GM21576 (cell line): Measurements from ENCODE around the gene DTX2.
"Not testable (repeated sequence)": the region's sequence is repeated elsewhere in the genome, so short reads cannot be mapped to it uniquely, and the experiment has no call there.

Experiments
- ATAC-seq: cut with Tn5 transposase; IDR thresholded peaks from one replicate; pipeline ENCODE4 v1.9.1; 2021; ENCODE audit warnings: mild to moderate bottlenecking, moderate library complexity; ENCODE audit not compliant: unreplicated experiment

Gene DTX2

DNA sequence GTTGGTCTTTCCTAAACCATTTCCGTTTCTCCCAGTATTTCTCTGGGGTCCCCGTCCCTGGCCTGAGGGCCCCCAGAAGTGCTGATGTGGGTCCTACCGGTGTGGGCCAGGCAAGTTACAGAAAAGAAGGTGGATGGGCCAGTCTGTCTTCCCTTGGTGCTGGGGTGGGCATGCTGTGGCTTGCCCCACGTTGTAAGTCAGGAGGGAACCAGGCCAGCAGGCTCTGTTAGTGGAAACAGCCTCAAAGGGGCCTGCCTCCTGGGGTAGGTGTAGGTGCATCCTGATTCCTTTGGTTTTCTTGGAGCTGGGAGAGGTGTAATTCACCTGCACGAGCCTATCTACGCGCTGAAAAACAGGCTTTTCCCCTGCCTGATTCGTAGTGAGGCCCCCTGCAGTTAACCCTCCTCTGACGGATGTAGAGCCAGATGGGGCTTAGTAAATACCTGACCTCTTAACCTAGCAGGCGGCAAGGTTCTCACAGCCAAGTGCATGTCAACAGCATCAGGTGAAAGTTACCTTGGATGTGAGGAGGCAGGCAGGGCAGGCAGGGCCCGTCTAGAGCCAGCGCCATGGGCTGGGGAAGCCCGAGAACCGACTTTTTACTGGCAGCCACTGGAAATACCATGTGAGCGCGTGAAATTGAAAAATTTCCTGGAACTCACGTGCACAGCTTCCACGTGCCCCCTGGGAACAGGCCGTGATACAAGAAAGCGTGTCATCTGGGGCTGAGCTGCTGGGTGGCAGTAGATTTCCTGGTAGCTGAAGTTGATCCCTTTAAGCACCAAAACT is 24.5 kb downstream of the DTX2 start:
- peak; percentile 8 for ATAC-seq

- ATAC-seq: peak; percentile 98
These were observed 25.1 kb downstream of the DTX2 start for GRCh38 chr7:76486618-76487017.

- ATAC-seq: not testable (repeated sequence)
These were observed 26.5 kb downstream of the DTX2 start for GRCh38 chr7:76487969-76488368.

GRCh38 chr7:76492139-76492538 is 30.6 kb downstream of the DTX2 start:
- ATAC-seq: not testable (repeated sequence)

DNA sequence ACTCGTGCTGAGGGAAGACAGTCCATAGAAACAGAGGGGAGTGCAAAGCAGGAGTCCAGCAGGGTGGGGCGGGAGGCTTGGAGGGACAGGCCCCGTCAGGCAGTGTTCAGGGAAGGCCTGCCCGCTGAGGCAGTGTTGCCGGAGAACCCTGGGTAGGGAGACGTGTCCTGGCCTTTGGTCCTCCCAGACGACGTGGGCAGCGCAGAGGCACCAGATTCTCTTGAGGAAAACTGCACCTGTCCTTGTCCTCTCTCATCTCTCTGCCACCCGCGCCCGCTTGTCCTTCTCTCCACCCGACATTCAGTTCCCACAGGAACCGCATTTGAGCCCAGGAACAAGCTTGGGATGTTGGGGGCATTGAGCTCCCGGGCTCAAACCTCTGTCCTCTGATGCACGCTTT is 34.2 kb downstream of the DTX2 start:
- not testable (repeated sequence) for ATAC-seq

DNA sequence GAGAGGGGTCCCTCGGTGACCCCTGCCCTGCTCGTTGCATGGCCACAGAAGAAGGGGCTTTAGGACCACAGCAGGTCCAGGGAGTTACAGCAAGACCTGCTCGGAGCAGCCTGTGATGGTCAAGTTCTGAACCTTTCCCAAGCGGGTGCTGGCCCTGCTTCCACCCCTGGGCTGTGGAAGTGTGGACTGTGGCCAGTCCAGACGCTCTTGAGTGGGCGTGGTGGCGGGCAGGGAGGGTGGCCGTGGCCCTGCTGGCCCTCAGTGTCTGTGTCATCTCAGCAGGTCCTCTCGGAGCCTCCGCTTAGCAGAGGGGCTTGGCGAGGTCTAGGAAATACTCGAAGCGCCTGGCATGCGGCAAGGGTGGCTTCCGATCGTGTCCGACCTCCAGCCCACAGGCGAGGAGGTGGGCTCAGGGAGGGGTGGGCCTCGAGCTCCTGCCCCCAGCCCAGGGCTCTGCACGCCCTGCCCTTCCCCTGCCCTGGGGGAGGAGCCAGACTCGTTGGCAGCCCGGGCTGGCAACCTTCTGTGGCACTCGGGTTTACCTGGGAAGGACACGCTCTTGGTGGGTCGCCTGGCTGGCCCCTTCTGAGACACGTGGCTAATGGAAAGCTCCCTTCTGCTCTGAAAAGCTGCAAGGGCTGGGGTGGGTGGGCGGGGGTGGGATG is 36.5 kb downstream of the DTX2 start:
- not testable (repeated sequence) for ATAC-seq

- ATAC-seq: not testable (repeated sequence)
These were observed 37.2 kb downstream of the DTX2 start for GRCh38 chr7:76498583-76499200.

DNA sequence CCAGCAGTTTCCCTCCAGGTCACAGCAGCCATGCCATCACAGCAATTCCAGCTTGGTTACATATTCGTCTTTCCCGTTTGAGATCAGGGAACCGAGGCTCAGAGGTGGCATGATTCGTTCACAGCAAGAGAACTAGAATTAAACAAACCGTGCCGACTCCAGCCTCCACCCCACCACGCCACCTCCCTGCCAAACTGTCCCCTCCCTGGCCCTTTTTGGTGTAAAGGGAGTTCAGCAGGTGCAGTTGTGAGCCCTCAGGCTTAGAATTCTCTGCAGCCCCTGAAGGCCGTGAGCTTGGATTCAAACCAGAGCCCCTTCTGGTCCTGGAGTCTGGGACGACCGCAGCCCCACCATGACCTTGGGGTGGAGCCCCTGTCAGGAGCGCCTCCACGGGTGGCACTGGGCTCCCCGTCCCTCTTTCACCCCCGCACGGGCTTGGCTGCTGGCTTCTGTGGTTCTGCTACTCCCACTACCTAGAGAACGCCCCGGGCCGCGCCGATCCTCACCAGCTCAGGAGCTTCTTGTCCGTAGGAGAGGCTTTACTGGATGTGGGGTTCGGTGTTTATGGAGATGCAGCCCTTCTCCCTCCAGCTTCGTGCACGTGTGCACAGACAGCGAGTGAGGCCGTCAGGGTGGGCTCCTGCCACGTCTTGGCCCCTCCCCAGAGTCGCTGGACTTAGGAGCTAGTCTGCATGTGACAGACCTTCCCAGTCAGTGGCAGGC is 37.9 kb downstream of the DTX2 start:
- ATAC-seq: not testable (repeated sequence)

DNA sequence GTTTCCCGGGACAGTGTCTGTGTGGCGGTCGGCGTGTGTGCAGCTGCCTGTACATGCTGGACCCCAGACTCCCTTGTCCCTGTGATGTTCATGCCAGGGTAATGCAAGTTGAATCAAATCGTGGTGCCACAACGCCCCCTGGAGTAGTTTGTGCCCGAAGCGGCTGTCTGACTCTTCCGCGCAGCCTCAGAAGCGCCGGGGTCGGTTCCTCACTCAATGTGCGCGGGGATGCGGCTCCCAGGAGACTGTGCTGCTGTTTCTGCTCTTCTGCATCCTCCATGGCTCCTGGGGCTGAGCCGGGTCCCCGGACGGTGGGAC is 38.4 kb downstream of the DTX2 start:
- ATAC-seq: not testable (repeated sequence)

DNA sequence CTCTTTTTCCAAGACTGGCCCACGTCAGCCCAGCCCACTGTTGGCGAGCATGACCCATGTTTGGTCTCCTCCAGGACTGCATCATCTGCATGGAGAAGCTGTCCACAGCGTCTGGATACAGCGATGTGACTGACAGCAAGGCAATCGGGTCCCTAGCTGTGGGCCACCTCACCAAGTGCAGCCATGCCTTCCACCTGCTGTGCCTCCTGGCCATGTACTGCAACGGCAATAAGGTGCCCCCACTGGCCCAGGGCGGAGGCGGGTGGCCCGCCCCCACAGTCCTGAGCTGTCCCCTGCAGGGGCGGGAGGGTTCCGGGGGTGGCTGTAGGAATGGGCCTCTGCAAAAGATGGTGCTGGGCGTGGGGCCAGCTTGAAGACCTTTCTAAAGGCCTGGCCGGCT is 40.7 kb downstream of the DTX2 start:
- ATAC-seq: not testable (repeated sequence)

- ATAC-seq: not testable (repeated sequence)
These were observed 41.3 kb downstream of the DTX2 start for GRCh38 chr7:76502836-76503235.

GRCh38 chr7:76503244-76503643 is 41.7 kb downstream of the DTX2 start:
- not testable (repeated sequence) for ATAC-seq

- not testable (repeated sequence) for ATAC-seq
These were observed 43.0 kb downstream of the DTX2 start for GRCh38 chr7:76504351-76505167.

GRCh38 chr7:76505168-76506080 is 43.9 kb downstream of the DTX2 start:
- ATAC-seq: no peak

DNA sequence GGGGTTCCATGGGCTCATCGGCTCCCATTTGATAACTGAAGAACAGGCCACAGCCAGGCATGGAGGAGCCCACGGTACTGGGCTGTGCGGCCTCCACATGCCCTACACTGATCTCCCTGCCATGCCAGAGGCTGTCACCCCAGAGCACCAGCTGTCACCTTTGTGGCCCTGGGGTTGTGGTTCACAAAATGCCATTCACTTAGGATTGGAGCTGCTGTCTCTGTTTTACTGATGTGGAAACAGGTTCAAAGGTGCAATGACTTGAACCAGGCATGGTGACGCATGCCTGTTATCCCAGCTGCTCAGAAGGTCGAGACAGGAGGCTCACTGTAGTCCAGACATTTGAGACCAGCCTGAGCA is 44.6 kb downstream of the DTX2 start:
- no peak for ATAC-seq

GRCh38 chr7:76506643-76507042 is 45.1 kb downstream of the DTX2 start:
- not testable (repeated sequence) for ATAC-seq

GRCh38 chr7:76507723-76508406 is 46.4 kb downstream of the DTX2 start:
- no peak for ATAC-seq

GRCh38 chr7:76509931-76510877 is 48.7 kb downstream of the DTX2 start, which contains the start of gene UPK3B:
Gene UPK3B (plus strand): TSS chr7:76510552. CDS start chr7:76510653, 101 bp downstream.
- no peak for ATAC-seq
